Central memory CD4-positive, alpha-beta T cell (primary cell): ENCODE results near the gene SPG11.
"Not testable (repeated sequence)": the region's sequence is repeated elsewhere in the genome, so short reads cannot be mapped to it uniquely, and the experiment has no call there.

Source experiments
- DNase-seq: peaks from one replicate; pipeline ENCODE4 v3.0.0; 2022

Gene SPG11

GRCh38 chr15:44554934-44555723, 108.3 kb downstream of the SPG11 start:
- no peak for DNase-seq

GRCh38 chr15:44550734-44551133, 112.7 kb downstream of the SPG11 start:
- no peak for DNase-seq

- DNase-seq: peak; percentile 33
Measured at GRCh38 chr15:44550256-44550655, 113.2 kb downstream of the SPG11 start.

- DNase-seq: not testable (repeated sequence)
Measured at GRCh38 chr15:44549152-44549551, 114.3 kb downstream of the SPG11 start.

- DNase-seq: no peak
Measured at GRCh38 chr15:44545913-44546802, 117.3 kb downstream of the SPG11 start.

- DNase-seq: not testable (repeated sequence)
Measured at GRCh38 chr15:44544745-44545144, 118.7 kb downstream of the SPG11 start.

GRCh38 chr15:44542596-44542995, 120.9 kb downstream of the SPG11 start:
- no peak for DNase-seq

- DNase-seq: no peak
Measured at GRCh38 chr15:44541282-44541958, 122.0 kb downstream of the SPG11 start.

- peak; percentile 15 for DNase-seq
Measured at GRCh38 chr15:44537735-44538240, 125.7 kb downstream of the SPG11 start.

- peak; percentile 95 for DNase-seq
Measured at GRCh38 chr15:44536962-44537734, 126.3 kb downstream of the SPG11 start, which contains the start of gene EIF3J. EIF3J (plus strand) TSS chr15:44537147; CDS start chr15:44537195, 48 bp downstream.

GRCh38 chr15:44536302-44536961, 127.0 kb downstream of the SPG11 start:
- no peak for DNase-seq

- DNase-seq: peak; percentile 13
Measured at GRCh38 chr15:44535523-44536301, 127.8 kb downstream of the SPG11 start.

- no peak for DNase-seq
Measured at GRCh38 chr15:44535092-44535491, 128.4 kb downstream of the SPG11 start.

GRCh38 chr15:44532689-44533088, 130.8 kb downstream of the SPG11 start:
- DNase-seq: no peak

GRCh38 chr15:44532275-44532674, 131.2 kb downstream of the SPG11 start:
- DNase-seq: not testable (repeated sequence)

- DNase-seq: no peak
Measured at GRCh38 chr15:44530653-44531052, 132.8 kb downstream of the SPG11 start.

- DNase-seq: no peak
Measured at GRCh38 chr15:44529864-44530604, 133.4 kb downstream of the SPG11 start.

GRCh38 chr15:44527241-44527640, 136.2 kb downstream of the SPG11 start:
- DNase-seq: no peak

- no peak for DNase-seq
Measured at GRCh38 chr15:44525018-44525417, 138.4 kb downstream of the SPG11 start.

GRCh38 chr15:44519537-44519936, 143.9 kb downstream of the SPG11 start:
- no peak for DNase-seq
